Peyer's patch (tissue), 4 donors: ENCODE data around the gene ELP4. TPM values are rescaled to one million over a fixed set of nuclear protein-coding genes. Genes with fewer than 3 reads are reported as not detected.
"Not testable (repeated sequence)": the region's sequence is repeated elsewhere in the genome, so short reads cannot be mapped to it uniquely, and the experiment has no call there.

ENCODE experiments used
- DNase-seq, 3 donors: peaks; one replicate each; pipeline ENCODE4 v3.0.0-alpha.2; 2017 to 2019
- H3K27ac ChIP-seq, 4 donors: fragments of 200-600 bp; sonication (generic); one replicate each; pipeline ENCODE4 v1.5.1; 2016 to 2019
- H3K27me3 ChIP-seq, 2 donors: fragments of 200-600 bp; sonication (generic); one replicate each; pipeline ENCODE4 v1.5.1; 2019
- H3K36me3 ChIP-seq, 3 donors: fragments of 200-600 bp; sonication (generic); one replicate each; pipeline ENCODE4 v1.5.1; 2016 to 2019
- H3K4me1 ChIP-seq, 4 donors: fragments of 200-600 bp; sonication (generic); one replicate each; pipeline ENCODE4 v1.5.1; 2016 to 2019
- H3K4me3 ChIP-seq, 4 donors: fragments of 200-600 bp; sonication (generic); 1 replicate in 3 of 4; 2 replicates in 1 of 4; pipeline ENCODE4 v1.5.1; 2016 to 2019; ENCODE audit warnings: mild to moderate bottlenecking in 1 of 4
- H3K9me3 ChIP-seq, 4 donors: fragments of 200-600 bp; sonication (generic); one replicate each; pipeline ENCODE4 v1.5.1; 2016 to 2019; ENCODE audit warnings: mild to moderate bottlenecking in 1 of 4
- CTCF ChIP-seq, 6 experiments: fragments of 450-650 bp in 4 of 6; fragments of 200-600 bp in 2 of 6; sonication (generic) in 1 of 6; IDR thresholded peaks; one replicate each; pipeline ENCODE4 v1.5.1; 2017 to 2019; ENCODE audit warnings: antibody characterized with exemption in 6 of 6, mild to moderate bottlenecking in 3 of 6, moderate library complexity in 1 of 6
- POLR2A ChIP-seq, 2 donors: fragments of 450-650 bp; IDR thresholded peaks; one replicate each; pipeline ENCODE4 v1.5.1; 2017; ENCODE audit warnings: antibody characterized with exemption in 2 of 2, mild to moderate bottlenecking in 2 of 2, moderate library complexity in 2 of 2
- total RNA-seq, 4 donors: library from RNA; depleted of rRNA; stranded (reverse); fragments of >200 nt; gene quantifications; one replicate each; pipeline ENCODE4 v1.1.0, GENCODE V29; 2016

Gene ELP4
- total RNA-seq, 4 donors from 2014 or later: 13.3 to 33.0 (median 21.3) TPM

GRCh38 chr11:31687256-31687655 lies 177.7 kb downstream of the ELP4 start:
- no peaks in the 10 kb centered on the region for H3K9me3 ChIP-seq
- DNase-seq: no peak
- no peaks in the 10 kb centered on the region for H3K36me3 ChIP-seq
- no peaks in the 10 kb centered on the region for H3K27me3 ChIP-seq
- H3K4me1 ChIP-seq: no peaks in the 10 kb centered on the region
- TF ChIP-seq POLR2A (IDR thresholded peaks at IDR 0.05) (no peak), CTCF (IDR thresholded peaks at IDR 0.05) (no peak)
- H3K27ac ChIP-seq: no peak overlapping the region
- no peak overlapping the region for H3K4me3 ChIP-seq

DNA sequence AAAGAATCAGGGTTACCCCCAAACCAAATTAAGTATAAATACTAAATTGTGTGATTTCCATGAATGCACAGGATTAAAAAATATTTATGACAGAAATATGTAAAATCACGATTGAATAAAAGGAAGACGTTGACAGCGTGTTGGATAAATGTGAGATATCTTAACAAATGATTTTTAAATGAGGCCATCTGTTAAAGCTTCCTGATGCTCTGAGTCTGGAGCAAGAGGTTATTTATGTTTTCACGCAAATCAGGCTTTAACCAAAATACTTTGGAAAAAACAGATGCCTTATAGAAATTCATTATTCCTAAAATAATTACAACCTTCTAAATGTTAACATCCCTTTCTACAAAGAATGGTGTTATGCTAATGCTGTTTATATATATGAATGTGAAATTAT lies 178.3 kb downstream of the ELP4 start:
- TF ChIP-seq POLR2A (IDR thresholded peaks at IDR 0.05): no peak
- TF ChIP-seq CTCF (IDR thresholded peaks at IDR 0.05): no peak
- Histone ChIP-seq H3K4me1 (no peaks in the 10 kb centered on the region), H3K9me3 (no peaks in the 10 kb centered on the region)

DNA sequence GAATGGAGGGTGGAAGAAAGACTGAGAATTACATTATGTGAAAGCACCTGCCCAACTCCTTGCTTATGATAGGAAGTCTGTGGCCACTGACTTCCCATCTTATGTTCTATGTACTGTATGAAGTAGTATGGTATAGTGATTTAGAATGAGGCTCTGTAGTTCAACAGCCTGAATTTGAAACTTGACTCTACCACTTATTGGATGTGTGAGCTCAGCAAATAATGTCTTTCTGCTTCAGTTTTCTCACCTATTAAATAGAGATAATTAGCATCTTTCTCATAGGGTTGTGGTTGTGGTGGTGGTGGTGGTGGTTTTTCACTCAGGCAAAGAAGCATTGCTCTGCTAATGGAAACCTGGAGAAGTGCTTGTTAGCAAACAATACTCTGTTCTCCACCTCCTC lies 180.0 kb downstream of the ELP4 start:
- no peaks in the 10 kb centered on the region for H3K27me3 ChIP-seq
- no peaks in the 10 kb centered on the region for H3K9me3 ChIP-seq
- no peaks in the 10 kb centered on the region for H3K36me3 ChIP-seq
- H3K4me1 ChIP-seq: no peaks in the 10 kb centered on the region
- no peak overlapping the region for H3K27ac ChIP-seq
- no peak for DNase-seq
- TF ChIP-seq POLR2A (IDR thresholded peaks at IDR 0.05): no peak
- TF ChIP-seq CTCF (IDR thresholded peaks at IDR 0.05): no peak
- no peak overlapping the region for H3K4me3 ChIP-seq

More for the DNA sequence above, 178.3 kb downstream of the ELP4 start:
- Histone ChIP-seq H3K36me3 (no peaks in the 10 kb centered on the region), H3K27ac (no peak overlapping the region), H3K27me3 (no peaks in the 10 kb centered on the region), H3K4me3 (no peak overlapping the region)
- no peak for DNase-seq

GRCh38 chr11:31690041-31690440 lies 180.5 kb downstream of the ELP4 start:
- H3K4me3 ChIP-seq: no peak overlapping the region
- H3K36me3 ChIP-seq: no peaks in the 10 kb centered on the region
- DNase-seq: no peak
- no peaks in the 10 kb centered on the region for H3K9me3 ChIP-seq
- H3K4me1 ChIP-seq: no peaks in the 10 kb centered on the region
- TF ChIP-seq POLR2A (IDR thresholded peaks at IDR 0.05): no peak
- no peak for TF ChIP-seq CTCF (IDR thresholded peaks at IDR 0.05)
- H3K27ac ChIP-seq: no peak overlapping the region
- H3K27me3 ChIP-seq: no peaks in the 10 kb centered on the region

DNA sequence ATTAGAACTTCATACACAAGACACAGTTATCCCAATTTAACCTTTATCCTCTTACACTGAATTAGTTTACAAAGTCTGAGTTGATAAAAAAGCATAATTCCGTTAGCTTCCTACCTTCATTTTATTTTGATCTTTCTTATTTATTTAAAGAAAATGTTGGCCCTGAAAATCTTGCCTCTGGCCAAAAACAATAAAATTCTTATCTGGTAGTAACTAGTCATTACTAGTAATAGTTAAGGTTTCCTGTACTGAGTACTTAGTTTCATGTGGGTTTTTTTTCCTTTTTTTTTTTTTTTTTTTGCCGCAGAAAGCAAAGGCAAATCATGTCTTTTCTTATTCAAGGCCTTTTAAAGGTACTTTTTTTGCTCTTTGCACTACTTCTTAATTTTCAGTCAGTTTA lies 180.9 kb downstream of the ELP4 start:
- TF ChIP-seq CTCF (IDR thresholded peaks at IDR 0.05) (no peak), POLR2A (IDR thresholded peaks at IDR 0.05) (no peak)

GRCh38 chr11:31692466-31692865 lies 182.9 kb downstream of the ELP4 start:
- Histone ChIP-seq H3K9me3 (no peaks in the 10 kb centered on the region), H3K27ac (no peak overlapping the region), H3K27me3 (no peaks in the 10 kb centered on the region), H3K36me3 (no peaks in the 10 kb centered on the region), H3K4me1 (no peaks in the 10 kb centered on the region), H3K4me3 (no peak overlapping the region)
- DNase-seq: no peak
- TF ChIP-seq POLR2A (IDR thresholded peaks at IDR 0.05) (no peak), CTCF (IDR thresholded peaks at IDR 0.05) (no peak)

More for the DNA sequence above, 180.9 kb downstream of the ELP4 start:
- Histone ChIP-seq H3K9me3 (no peaks in the 10 kb centered on the region), H3K4me1 (no peaks in the 10 kb centered on the region), H3K36me3 (no peaks in the 10 kb centered on the region), H3K4me3 (no peak overlapping the region), H3K27me3 (no peaks in the 10 kb centered on the region), H3K27ac (no peak overlapping the region)
- no peak for DNase-seq

DNA sequence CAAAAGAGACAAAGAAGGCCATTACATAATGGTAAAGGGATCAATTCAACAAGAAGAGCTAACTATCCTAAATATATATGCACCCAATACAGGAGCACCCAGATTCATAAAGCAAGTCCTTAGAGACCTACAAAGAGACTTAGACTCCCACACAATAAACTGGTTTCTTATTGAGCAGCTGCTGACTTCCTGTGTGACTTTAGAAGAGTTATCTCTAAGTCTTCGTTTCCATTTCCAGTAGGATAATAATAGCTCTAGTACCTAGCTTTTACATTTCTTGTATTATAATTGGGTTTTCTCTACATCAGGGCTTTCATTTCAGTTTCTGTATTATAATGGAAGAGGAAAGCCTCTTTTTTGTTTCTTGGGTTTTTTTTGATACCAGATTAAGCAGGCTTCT lies 187.5 kb downstream of the ELP4 start:
- H3K36me3 ChIP-seq, H3K27ac ChIP-seq, H3K4me3 ChIP-seq, DNase-seq, H3K4me1 ChIP-seq, H3K9me3 ChIP-seq, H3K27me3 ChIP-seq: not testable (repeated sequence)
